K562 (cell line): ENCODE results near the gene CACNG3. TPM values are rescaled to one million over a fixed set of nuclear protein-coding genes. Genes with fewer than 3 reads are reported as not detected.
A peak's percentile ranks its signal among the peaks of the same experiment; 100 is the strongest.

Experiments
- ARID4B ChIP-seq: sonication (generic); formaldehyde crosslinking; IDR thresholded peaks from 2 replicates; pipeline ENCODE4 v1.8.0; 2022; ENCODE audit warnings: mild to moderate bottlenecking, missing genetic modification reagents
- ASH1L ChIP-seq: fragments of 450-650 bp; IDR thresholded peaks from 2 replicates; pipeline ENCODE4 v1.6.1; 2018; ENCODE audit warnings: borderline replicate concordance, mild to moderate bottlenecking, low read depth; ENCODE audit not compliant: partially characterized antibody
- CREB1 ChIP-seq, 2 experiments: sonication (generic) in 1 of 2; formaldehyde crosslinking in 1 of 2; IDR thresholded peaks; 2 replicates each; pipeline versions ENCODE4 v1.6.1 to v1.8.0; 2012 to 2022; ENCODE audit warnings: inconsistent platforms in 1 of 2, mild to moderate bottlenecking in 1 of 2, missing genetic modification reagents in 1 of 2, moderate library complexity in 1 of 2
- EGR1 ChIP-seq: fragments of 450-650 bp; conservative IDR thresholded peaks from 2 replicates; pipeline ENCODE4 v1.6.1; 2017; ENCODE audit warnings: mild to moderate bottlenecking
- ETV5 ChIP-seq: sonication (generic); formaldehyde crosslinking; IDR thresholded peaks from 2 replicates; pipeline ENCODE4 v1.4.0; 2020; ENCODE audit warnings: low read depth, mild to moderate bottlenecking, missing genetic modification reagents
- ETV6 ChIP-seq, 3 experiments: fragments of 150-350 bp in 1 of 3; sonication (generic) in 1 of 3; formaldehyde crosslinking in 1 of 3; IDR thresholded peaks; 2 replicates each; pipeline versions ENCODE4 v1.6.1 to v1.8.0; 2014 to 2022; ENCODE audit warnings: borderline replicate concordance in 2 of 3, low read depth in 2 of 3, antibody characterized with exemption in 1 of 3, low read length in 1 of 3, mild to moderate bottlenecking in 1 of 3, missing genetic modification reagents in 1 of 3
- FOXJ2 ChIP-seq: fragments of 200-800 bp; sonication (Bioruptor generic); IDR thresholded peaks from 2 replicates; pipeline ENCODE4 v1.6.1; 2016; ENCODE audit warnings: missing genetic modification characterization, missing compliant biosample characterization
- FOXJ3 ChIP-seq: sonication (generic); formaldehyde crosslinking; IDR thresholded peaks from 2 replicates; pipeline ENCODE4 v1.4.0; 2020; ENCODE audit warnings: mild to moderate bottlenecking, missing genetic modification reagents
- HNRNPL ChIP-seq: fragments of 200-400 bp; formaldehyde crosslinking; IDR thresholded peaks from 2 replicates; pipeline ENCODE4 v1.6.1; 2017; ENCODE audit warnings: low read depth, mild to moderate bottlenecking, low read length
- MTF1 ChIP-seq: fragments of 250-450 bp; sonication (Bioruptor Pico); IDR thresholded peaks from 2 replicates; pipeline ENCODE4 v1.9.0; 2021; ENCODE audit warnings: moderate library complexity, mild to moderate bottlenecking, inconsistent platforms, borderline replicate concordance
- MXI1 ChIP-seq: IDR thresholded peaks from 2 replicates; pipeline ENCODE4 v1.6.1; 2011; ENCODE audit warnings: low read depth, mild to moderate bottlenecking, improper control_type of control experiment, low read length
- SMAD4 ChIP-seq: fragments of 250-450 bp; sonication (Bioruptor Pico); conservative IDR thresholded peaks from 2 replicates; pipeline ENCODE4 v1.8.0; 2021; ENCODE audit warnings: inconsistent platforms, mild to moderate bottlenecking, moderate library complexity
- SRF ChIP-seq, 2 experiments: fragments of 250-450, 450-650 bp in 1 of 2; sonication (Bioruptor Pico) in 1 of 2; sonication (generic) in 1 of 2; formaldehyde crosslinking; IDR thresholded peaks; 2 replicates each; pipeline versions ENCODE4 v1.5.0 to v1.5.1; 2020 to 2022; ENCODE audit warnings: mild to moderate bottlenecking in 1 of 2, missing genetic modification reagents in 1 of 2
- ZBTB49 ChIP-seq: sonication (generic); formaldehyde crosslinking; IDR thresholded peaks from 2 replicates; pipeline ENCODE4 v1.8.0; 2022; ENCODE audit warnings: missing genetic modification reagents, mild to moderate bottlenecking, borderline replicate concordance
- ZNF511 ChIP-seq: sonication (generic); formaldehyde crosslinking; IDR thresholded peaks from 2 replicates; pipeline ENCODE4 v1.8.0; 2022; ENCODE audit warnings: mild to moderate bottlenecking, missing genetic modification reagents
- polyA plus RNA-seq, 8 experiments: library from polyadenylated mRNA; depleted of rRNA in 4 of 8; stranded (reverse) in 5 of 8; unstranded in 3 of 8; fragments of >200 nt; fragmentation: Nextera tagmentation in 2 of 8; fragmentation: Illumina TruSeq in 1 of 8; extraction: Ambion mirVana in 2 of 8; extraction: Trizol in 1 of 8; gene quantifications; 2 replicates each; pipeline versions ENCODE4 v1.2.1 to v1.2.3, GENCODE V29; 2011 to 2014; ENCODE audit warnings: inconsistent platforms in 1 of 8, missing spikeins in 1 of 8
- total RNA-seq, 7 experiments: library from RNA; depleted of rRNA in 6 of 7; stranded (reverse); fragments of >200 nt in 6 of 7; fragmentation: Illumina TruSeq in 2 of 7; extraction: Trizol in 2 of 7; gene quantifications; 2 replicates each; pipeline versions ENCODE4 v1.2.1 to v1.2.3, GENCODE V29; 2011 to 2021; ENCODE audit warnings: low replicate concordance in 1 of 7
- TF ChIP-seq, protein P1 (sequence below): sonication (generic); formaldehyde crosslinking; IDR thresholded peaks from 2 replicates; pipeline ENCODE4 v1.8.0; 2022; ENCODE audit warnings: mild to moderate bottlenecking, missing genetic modification reagents

CACNG3 gene
- total and polyA plus RNA-seq, 9 of the 15 experiments (the other 6 are each of a cell fraction or from before 2014, with no cell fraction given): not detected

GRCh38 chr16:24255456-24256371 lies at the start of gene CACNG3 (continued):
- TF ChIP-seq ARID4B (peak; percentile 97), FOXJ3 (CRISPR knock-in tag) (0 out of 2 replicates have a peak, but pooled peaks have one; percentile 27), ZBTB49 (CRISPR knock-in tag) (0 out of 2 replicates have a peak, but pooled peaks have one; percentile 49), SRF (CRISPR knock-in tag; IDR thresholded peaks at IDR 0.05) (peak in 1 of 2 experiments; percentile 81; a peak in 2 of 4 replicates), CREB1 (IDR thresholded peaks at IDR 0.05) (no peak), CREB1 (CRISPR knock-in tag; IDR thresholded peaks at IDR 0.05) (peak; percentile 65), MXI1 (peak; percentile 45; the same call in 1 of the 2 replicates), ETV6 (IDR thresholded peaks at IDR 0.05; ENCODE audit: borderline replicate concordance in 1 of 2, low read depth in 2 of 2, low read length in 1 of 2) (no peak), ETV6 (CRISPR knock-in tag; IDR thresholded peaks at IDR 0.05; ENCODE audit: borderline replicate concordance) (peak; percentile 42; the same call in 1 of the 2 replicates), FOXJ2 (tag) (0 out of 2 replicates have a peak, but pooled peaks have one; percentile 18), MTF1 (CRISPR knock-in tag) (no peak), EGR1 (peak; percentile 30; the same call in 1 of the 2 replicates), HNRNPL (no peak), SMAD4 (CRISPR knock-in tag) (peak; percentile 76), ETV5 (peak; percentile 46; the same call in 1 of the 2 replicates), ZNF511 (CRISPR knock-in tag) (peak; percentile 98), ASH1L (no peak)
- TF ChIP-seq, protein P1, sequence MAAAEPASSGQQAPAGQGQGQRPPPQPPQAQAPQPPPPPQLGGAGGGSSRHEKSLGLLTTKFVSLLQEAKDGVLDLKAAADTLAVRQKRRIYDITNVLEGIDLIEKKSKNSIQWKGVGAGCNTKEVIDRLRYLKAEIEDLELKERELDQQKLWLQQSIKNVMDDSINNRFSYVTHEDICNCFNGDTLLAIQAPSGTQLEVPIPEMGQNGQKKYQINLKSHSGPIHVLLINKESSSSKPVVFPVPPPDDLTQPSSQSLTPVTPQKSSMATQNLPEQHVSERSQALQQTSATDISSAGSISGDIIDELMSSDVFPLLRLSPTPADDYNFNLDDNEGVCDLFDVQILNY (CRISPR knock-in tag): peak; percentile 77; the same call in 1 of the 2 replicates
